Adipocyte (in vitro differentiated cells): ENCODE results near the gene OAF.

Experiments
- DNase-seq: peaks from one replicate; pipeline ENCODE4 v3.0.0-alpha.2; 2015; ENCODE audit warnings: low read depth
- H3K27me3 ChIP-seq: replicated peaks from 2 replicates; pipeline ENCODE4 v1.7.0; 2013; ENCODE audit warnings: mild to moderate bottlenecking, low read length, moderate library complexity; ENCODE audit not compliant: control insufficient read depth, insufficient read depth
- H3K36me3 ChIP-seq: 2 replicates; pipeline ENCODE4 v1.7.0; 2013; ENCODE audit warnings: low read length, mild to moderate bottlenecking, moderate library complexity; ENCODE audit not compliant: control insufficient read depth, insufficient read depth, severe bottlenecking
- H3K4me1 ChIP-seq: 2 replicates; pipeline ENCODE4 v1.7.0; 2013; ENCODE audit warnings: mild to moderate bottlenecking, low read length, moderate library complexity; ENCODE audit not compliant: control insufficient read depth, insufficient read depth
- H3K4me3 ChIP-seq: 2 replicates; pipeline ENCODE4 v1.7.0; 2013; ENCODE audit warnings: mild to moderate bottlenecking, low read length, moderate library complexity
- H3K9ac ChIP-seq: 2 replicates; pipeline ENCODE4 v1.7.0; 2013; ENCODE audit warnings: mild to moderate bottlenecking, low read length, moderate library complexity
- H3K9me3 ChIP-seq: 2 replicates; pipeline ENCODE4 v1.7.0; 2013; ENCODE audit warnings: mild to moderate bottlenecking, low read length, moderate library complexity; ENCODE audit not compliant: control insufficient read depth

Gene OAF

GRCh38 chr11:120184946-120185705 lies 25.7 kb upstream of the OAF start:
- Histone ChIP-seq H3K36me3 (no peaks in the 10 kb centered on the region), H3K4me3 (no peak overlapping the region), H3K9me3 (no peaks in the 10 kb centered on the region), H3K27me3 (peaks cover 4% of the 10 kb centered on the region), H3K4me1 (peaks cover 67% of the 10 kb centered on the region), H3K9ac (peak overlapping the region; percentile 52)
- no peak for DNase-seq

- Histone ChIP-seq H3K36me3 (no peaks in the 10 kb centered on the region), H3K9ac (no peak overlapping the region), H3K4me3 (no peak overlapping the region), H3K9me3 (no peaks in the 10 kb centered on the region), H3K4me1 (peaks cover 59% of the 10 kb centered on the region), H3K27me3 (peaks cover 6% of the 10 kb centered on the region)
- no peak for DNase-seq
These were observed 25.0 kb upstream of the OAF start for GRCh38 chr11:120185706-120186455.

- Histone ChIP-seq H3K27me3 (peaks cover 9% of the 10 kb centered on the region), H3K4me1 (peaks cover 55% of the 10 kb centered on the region), H3K9me3 (no peaks in the 10 kb centered on the region), H3K9ac (peak overlapping the region; percentile 16), H3K4me3 (no peak overlapping the region), H3K36me3 (no peaks in the 10 kb centered on the region)
- DNase-seq = no peak
These were observed 24.4 kb upstream of the OAF start for GRCh38 chr11:120186456-120186773.

- Histone ChIP-seq H3K4me1 (peaks cover 55% of the 10 kb centered on the region), H3K9ac (peak overlapping the region; percentile 16), H3K36me3 (no peaks in the 10 kb centered on the region), H3K27me3 (peaks cover 9% of the 10 kb centered on the region), H3K4me3 (no peak overlapping the region), H3K9me3 (no peaks in the 10 kb centered on the region)
- no peak for DNase-seq
These were observed 23.8 kb upstream of the OAF start for GRCh38 chr11:120186774-120187591.

- no peak overlapping the region for H3K9ac ChIP-seq
- H3K36me3 ChIP-seq = no peaks in the 10 kb centered on the region
- H3K27me3 ChIP-seq = peaks cover 9% of the 10 kb centered on the region
- no peak overlapping the region for H3K4me3 ChIP-seq
- peaks cover 45% of the 10 kb centered on the region for H3K4me1 ChIP-seq
- DNase-seq = no peak
- H3K9me3 ChIP-seq = no peaks in the 10 kb centered on the region
These were observed 22.5 kb upstream of the OAF start for GRCh38 chr11:120188371-120188770.

- H3K9ac ChIP-seq = no peak overlapping the region
- H3K9me3 ChIP-seq = no peaks in the 10 kb centered on the region
- H3K27me3 ChIP-seq = peaks cover 9% of the 10 kb centered on the region
- H3K4me1 ChIP-seq = peaks cover 40% of the 10 kb centered on the region
- no peak overlapping the region for H3K4me3 ChIP-seq
- no peak for DNase-seq
- H3K36me3 ChIP-seq = no peaks in the 10 kb centered on the region
These were observed 21.9 kb upstream of the OAF start for GRCh38 chr11:120188811-120189455.

GRCh38 chr11:120191058-120191457 lies 19.8 kb upstream of the OAF start:
- no peaks in the 10 kb centered on the region for H3K36me3 ChIP-seq
- no peak for DNase-seq
- H3K4me1 ChIP-seq = peaks cover 19% of the 10 kb centered on the region
- peaks cover 9% of the 10 kb centered on the region for H3K27me3 ChIP-seq
- no peak overlapping the region for H3K9ac ChIP-seq
- H3K4me3 ChIP-seq = no peak overlapping the region
- H3K9me3 ChIP-seq = no peaks in the 10 kb centered on the region

- Histone ChIP-seq H3K4me3 (no peak overlapping the region), H3K9me3 (no peaks in the 10 kb centered on the region), H3K36me3 (no peaks in the 10 kb centered on the region), H3K9ac (no peak overlapping the region), H3K4me1 (peaks cover 8% of the 10 kb centered on the region), H3K27me3 (peaks cover 9% of the 10 kb centered on the region)
- no peak for DNase-seq
These were observed 17.8 kb upstream of the OAF start for GRCh38 chr11:120192831-120193625.

GRCh38 chr11:120194166-120194565 lies 16.7 kb upstream of the OAF start:
- DNase-seq = no peak

GRCh38 chr11:120195601-120196320 lies 15.1 kb upstream of the OAF start:
- no peaks in the 10 kb centered on the region for H3K9me3 ChIP-seq
- no peak overlapping the region for H3K4me3 ChIP-seq
- peaks cover 4% of the 10 kb centered on the region for H3K27me3 ChIP-seq
- no peak for DNase-seq
- peaks cover 8% of the 10 kb centered on the region for H3K4me1 ChIP-seq
- H3K9ac ChIP-seq = no peak overlapping the region
- H3K36me3 ChIP-seq = no peaks in the 10 kb centered on the region

More at GRCh38 chr11:120194166-120194565, 16.7 kb upstream of the OAF start:
- Histone ChIP-seq H3K27me3 (peaks cover 9% of the 10 kb centered on the region), H3K4me1 (peaks cover 8% of the 10 kb centered on the region), H3K4me3 (no peak overlapping the region), H3K36me3 (no peaks in the 10 kb centered on the region), H3K9ac (no peak overlapping the region), H3K9me3 (no peaks in the 10 kb centered on the region)
